HG02610 (cell line): Measurements from ENCODE around the gene ZPBP.
A peak's percentile ranks its signal among the peaks of the same experiment; 100 is the strongest.

Experiments used
- ATAC-seq: cut with Tn5 transposase; IDR thresholded peaks from one replicate; pipeline ENCODE4 v1.9.1; 2021; ENCODE audit warnings: mild to moderate bottlenecking, moderate library complexity; ENCODE audit not compliant: unreplicated experiment

The ZPBP gene

GRCh38 chr7:50092579-50093491 is at the start of gene ZPBP:
Gene ZPBP, minus strand, starts transcription at chr7:50093246. Its CDS starts 52 bp downstream, at chr7:50093194.
- ATAC-seq: peak; percentile 66

GRCh38 chr7:50142425-50143017 is 49.5 kb upstream of the ZPBP start:
- ATAC-seq: peak; percentile 35

DNA sequence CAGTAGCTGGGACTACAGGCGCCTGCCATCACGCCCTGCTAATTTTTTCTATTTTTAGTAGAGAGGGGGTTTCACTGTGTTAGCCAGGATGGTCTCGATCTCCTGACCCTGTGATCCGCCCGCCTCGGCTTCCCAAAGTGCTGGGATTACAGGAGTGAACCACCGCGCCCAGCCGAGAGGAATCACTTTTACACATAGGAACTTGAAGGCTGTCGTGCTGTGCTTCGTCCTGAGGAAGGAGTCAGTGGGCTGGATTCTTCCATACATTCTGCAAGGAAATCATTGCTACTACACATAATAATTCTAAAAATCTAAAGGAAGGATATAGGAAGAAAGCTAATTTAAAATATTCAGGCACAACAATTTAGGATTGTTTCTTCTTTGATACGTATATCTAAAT is 48.8 kb upstream of the ZPBP start:
- no peak for ATAC-seq

DNA sequence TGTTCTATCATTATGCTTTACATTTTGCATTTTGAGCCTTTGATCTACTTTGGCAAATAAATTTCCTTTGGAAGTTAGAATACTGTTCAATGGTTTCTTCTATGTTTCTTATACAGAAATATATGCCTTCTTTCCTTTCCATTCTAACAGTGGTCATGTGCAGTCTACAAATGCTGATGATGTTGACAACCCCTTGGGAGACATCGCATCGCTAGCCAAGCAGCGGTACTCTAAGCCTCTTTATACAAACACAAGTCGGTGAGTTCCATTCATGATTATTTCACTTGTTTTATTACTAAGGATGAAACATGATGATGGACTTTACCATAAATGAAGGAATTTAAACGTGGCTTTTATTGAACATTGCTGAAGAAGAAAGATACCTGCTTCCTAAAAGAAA is 48.1 kb upstream of the ZPBP start:
- ATAC-seq: no peak

DNA sequence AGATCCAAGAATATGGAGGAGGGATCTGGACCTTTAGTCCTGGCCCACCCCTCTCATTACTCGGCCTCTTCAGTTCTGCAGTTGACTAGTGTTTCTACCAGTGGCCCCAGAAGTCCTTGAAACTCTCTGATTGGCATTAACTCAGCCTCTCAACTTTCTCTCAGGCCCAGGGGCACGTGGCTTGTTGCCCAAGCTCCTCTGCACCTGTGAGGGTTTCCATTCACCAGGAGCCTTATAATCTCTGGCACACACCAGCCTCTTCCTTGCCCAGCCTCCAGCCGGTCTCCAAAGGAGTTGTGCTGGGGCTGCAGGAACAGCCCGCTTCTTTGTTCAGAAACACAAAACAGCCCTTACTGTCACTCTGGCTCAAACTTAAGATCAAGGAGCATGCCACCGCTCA is 47.6 kb upstream of the ZPBP start:
- ATAC-seq: no peak

DNA sequence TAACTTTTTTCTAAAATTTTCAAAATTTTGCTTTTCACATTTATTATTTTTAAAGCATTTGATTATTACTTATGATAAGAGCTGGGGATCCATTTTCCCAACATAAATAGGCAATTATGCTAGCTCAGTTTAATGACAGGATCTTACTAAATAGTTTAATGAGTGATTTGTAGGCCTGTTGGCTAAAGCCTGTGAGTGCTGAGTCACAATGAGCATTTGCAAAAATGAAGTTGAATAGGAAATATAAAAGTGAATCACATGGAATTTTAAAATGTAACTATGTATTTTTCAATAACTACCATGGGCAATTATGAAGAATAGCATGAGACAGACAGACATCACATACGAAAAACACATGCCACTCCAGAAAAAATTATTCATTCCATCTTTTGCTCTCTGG is 45.1 kb upstream of the ZPBP start:
- no peak for ATAC-seq

GRCh38 chr7:50125766-50126165 is 32.7 kb upstream of the ZPBP start:
- no peak for ATAC-seq

- ATAC-seq: peak; percentile 82
Measured at GRCh38 chr7:50121286-50121685, 28.2 kb upstream of the ZPBP start.

DNA sequence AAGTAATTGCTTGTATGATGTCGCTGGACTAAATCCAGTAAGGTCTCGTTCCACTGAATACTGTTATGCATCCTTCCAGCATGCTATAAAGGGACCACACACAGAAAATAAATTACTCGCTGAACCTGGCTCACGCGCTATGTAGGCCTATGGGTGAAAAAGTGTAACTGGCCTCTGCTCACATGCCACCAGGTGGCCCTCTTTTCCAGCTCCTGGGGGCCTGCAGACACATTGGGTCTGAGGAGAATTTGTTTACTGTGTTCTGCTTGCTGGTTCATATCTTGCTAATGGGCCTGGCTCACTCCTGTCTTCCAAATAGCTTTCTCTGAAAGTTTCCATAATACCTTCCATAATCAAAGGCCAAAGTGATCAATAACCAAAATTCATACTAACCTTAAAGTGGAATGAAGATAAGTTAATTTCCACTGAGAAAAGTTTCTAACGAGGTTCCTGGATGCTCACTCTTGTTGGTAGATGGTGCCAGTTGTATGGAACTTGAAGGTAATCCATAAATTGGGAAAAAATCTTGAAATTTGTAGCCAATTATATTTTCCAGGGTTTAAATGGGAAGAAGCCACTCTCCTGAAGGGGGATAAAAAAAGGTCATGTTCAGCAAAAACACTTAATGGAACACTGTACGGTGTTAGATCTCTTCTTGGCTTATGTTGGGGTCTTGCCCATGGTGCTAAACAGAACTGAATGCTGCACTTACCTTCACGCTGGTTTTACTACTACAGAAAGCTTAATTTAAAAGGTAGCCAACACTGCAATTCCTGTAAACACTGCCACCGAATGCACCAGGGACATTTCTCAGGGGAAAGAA is 27.0 kb upstream of the ZPBP start:
- peak; percentile 53 for ATAC-seq

DNA sequence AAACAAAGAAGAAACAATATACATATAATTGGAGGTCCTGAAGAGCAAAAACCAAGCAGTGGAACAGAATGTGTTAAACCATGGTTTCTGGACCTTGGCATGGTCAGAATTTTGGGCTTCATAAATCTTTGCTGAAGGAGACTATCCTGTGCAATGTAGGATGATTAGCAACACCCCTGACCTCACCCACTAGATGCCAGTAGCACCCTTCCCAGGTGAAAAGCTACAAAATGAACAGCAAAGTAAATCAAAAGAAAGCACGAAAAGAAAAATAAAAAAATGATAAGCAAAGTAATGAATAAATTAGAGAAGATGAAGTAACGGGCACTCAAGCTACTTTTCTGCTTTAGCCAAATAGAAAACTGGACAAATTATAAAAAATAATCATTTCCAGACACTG is 19.2 kb upstream of the ZPBP start:
- no peak for ATAC-seq

DNA sequence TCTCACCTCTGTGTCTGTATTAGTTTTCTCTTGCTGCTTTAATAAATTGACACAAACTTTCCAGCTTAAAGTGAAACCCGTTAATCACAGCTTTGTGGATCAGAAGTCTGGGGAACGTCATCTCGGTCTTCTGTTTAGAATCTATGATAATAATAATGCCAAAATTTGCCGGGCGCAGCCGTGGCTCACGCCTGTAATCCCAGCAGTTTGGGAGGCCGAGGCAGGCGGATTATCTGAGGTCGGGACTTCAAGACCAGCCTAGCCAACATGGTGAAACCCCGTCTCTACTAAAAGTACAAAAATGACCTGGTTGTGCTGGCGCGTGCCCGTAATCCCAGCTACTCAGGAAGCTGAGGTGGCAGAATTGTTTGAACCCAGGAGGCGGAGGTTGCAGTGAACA is 8.8 kb upstream of the ZPBP start:
- ATAC-seq: no peak

- no peak for ATAC-seq
Measured at GRCh38 chr7:50095634-50096033, 2.6 kb upstream of the ZPBP start.

GRCh38 chr7:50088463-50089129 is 4.5 kb downstream of the ZPBP start:
- ATAC-seq: no peak

DNA sequence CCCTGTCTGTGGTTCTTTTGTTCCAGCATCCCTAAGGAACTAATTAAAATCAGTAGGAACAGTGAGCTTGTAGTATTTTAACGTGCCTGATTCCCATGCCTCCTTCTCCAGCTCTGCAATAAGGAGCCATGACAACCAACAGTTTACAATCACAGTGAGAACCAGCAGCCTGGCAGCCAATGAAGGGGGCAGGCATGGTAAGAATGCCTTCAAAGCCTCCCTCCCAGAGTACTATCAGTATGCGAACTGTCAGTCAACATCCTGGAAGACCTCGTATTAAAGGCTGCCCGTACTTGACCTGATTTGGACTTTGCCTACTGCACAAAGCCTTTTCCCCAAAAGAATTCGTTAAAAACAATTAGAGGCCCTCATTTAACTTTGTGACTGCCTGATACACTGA is 7.7 kb downstream of the ZPBP start:
- no peak for ATAC-seq

- no peak for ATAC-seq
Measured at GRCh38 chr7:50073093-50073492, 20.0 kb downstream of the ZPBP start.

DNA sequence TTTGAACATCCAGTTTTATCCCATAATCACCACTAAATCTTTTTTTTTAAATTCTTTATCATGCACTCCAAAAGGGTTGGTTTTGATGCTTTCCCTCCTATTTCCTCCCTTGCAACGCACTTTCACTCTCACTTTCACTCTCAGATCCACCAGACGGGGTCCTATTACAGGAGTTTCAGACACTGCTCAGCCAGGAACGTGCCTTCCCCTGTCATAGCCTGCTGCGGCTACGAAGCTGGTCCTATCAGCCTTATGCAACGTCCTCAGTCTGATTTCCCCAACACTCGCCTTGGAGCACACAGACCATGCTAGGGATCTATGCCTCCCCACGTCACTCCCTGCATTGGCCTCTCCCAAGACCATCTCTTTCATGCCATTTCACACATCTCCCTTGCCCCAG is 23.4 kb downstream of the ZPBP start:
- peak; percentile 88 for ATAC-seq

GRCh38 chr7:50068850-50069551 is 24.0 kb downstream of the ZPBP start:
- ATAC-seq: peak; percentile 75

DNA sequence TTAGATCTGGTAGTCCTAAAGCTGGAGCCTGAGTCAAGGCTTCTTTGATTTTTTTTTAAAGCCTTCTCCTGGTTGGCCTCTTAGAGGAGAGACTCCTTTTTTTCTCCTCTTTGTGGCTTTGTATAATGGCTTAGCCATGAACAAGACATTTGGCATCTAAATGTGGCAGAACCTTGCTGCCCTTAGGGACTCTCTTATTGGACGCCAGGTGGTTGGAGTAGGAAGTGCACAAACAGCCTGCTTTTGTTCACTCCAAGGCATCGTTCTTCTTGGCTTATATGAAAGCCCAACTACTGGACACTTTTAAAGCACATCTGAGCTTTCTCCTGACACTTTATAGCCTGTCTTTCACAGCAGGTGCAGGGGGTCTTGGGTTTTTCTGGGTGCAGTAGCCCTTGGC is 25.0 kb downstream of the ZPBP start:
- peak; percentile 46 for ATAC-seq

- ATAC-seq: no peak
Measured at GRCh38 chr7:50062951-50063350, 30.1 kb downstream of the ZPBP start.

DNA sequence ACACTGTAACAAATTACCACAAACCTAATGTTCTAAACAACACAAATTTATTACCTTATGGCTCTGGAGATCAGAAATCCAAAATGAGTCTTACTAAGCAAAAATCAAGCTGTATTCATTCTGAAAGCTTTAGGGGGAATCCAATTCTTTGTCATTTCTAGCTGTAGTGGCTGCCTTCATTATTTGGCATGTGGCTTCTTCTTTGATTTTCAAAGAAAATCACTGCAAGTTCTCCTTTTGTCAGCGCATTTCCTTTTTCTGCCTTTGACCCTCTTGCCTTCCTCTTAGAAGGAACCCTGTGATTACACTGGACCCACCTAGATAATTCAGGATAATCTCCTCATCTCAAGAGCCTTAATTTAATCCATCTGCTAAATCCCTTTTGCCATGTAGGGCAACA is 36.9 kb downstream of the ZPBP start:
- ATAC-seq: peak; percentile 70
